CD4-positive, alpha-beta T cell treated with Interleukin-15 for 1 hour (primary cell): ENCODE measurements around the gene BRD8.
A peak's percentile ranks its signal among the peaks of the same experiment; 100 is the strongest.
"Not testable (repeated sequence)": the region's sequence is repeated elsewhere in the genome, so short reads cannot be mapped to it uniquely, and the experiment has no call there.

Experiments used
- DNase-seq: peaks from one replicate; pipeline ENCODE4 v3.0.0-alpha.2; 2020

BRD8 gene

DNA sequence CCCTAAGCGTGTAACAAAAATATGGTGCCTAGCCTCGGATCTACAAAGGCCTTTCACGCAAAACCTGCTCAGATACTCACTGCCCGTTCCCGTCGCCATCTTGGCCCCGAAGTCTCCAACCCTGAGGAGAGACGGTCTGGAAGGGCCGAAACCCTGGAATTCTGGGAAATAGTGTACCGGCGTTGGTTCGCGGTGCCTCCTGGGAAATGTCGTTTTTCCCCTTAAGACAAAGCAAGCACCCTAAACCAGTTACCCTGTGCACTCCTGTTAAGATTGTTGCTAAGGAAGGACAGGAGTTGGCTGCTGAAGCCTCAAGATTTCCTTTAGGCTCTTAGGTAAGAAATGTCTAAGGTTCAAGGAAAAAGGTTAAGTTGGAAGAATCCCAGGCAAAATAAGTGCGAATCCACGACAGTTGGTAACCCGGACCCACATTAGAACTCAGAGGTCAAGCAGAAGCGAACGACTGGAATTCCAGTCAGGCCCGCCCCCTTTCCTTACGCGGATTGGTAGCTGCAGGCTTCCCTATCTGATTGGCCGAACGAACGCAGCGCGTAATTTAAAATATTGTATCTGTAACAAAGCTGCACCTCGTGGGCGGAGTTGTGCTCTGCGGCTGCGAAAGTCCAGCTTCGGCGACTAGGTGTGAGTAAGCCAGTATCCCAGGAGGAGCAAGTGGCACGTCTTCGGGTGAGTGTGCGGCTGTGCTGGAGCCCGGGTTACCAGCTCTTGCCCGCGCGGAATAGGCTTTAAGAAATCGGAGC is at the start of gene BRD8, which contains the start of gene KIF20A:
Gene BRD8 (minus strand): TSS at position 115 of the 761 bp plus-strand sequence. CDS start 16 bp downstream, at position 99.
Gene KIF20A (plus strand): TSS at position 597 of the 761 bp plus-strand sequence. CDS start 569 bp downstream, outside the sequence.
- peak; percentile 91 for DNase-seq

- DNase-seq: no peak
These were observed 48.5 kb upstream of the BRD8 start for GRCh38 chr5:138226910-138227309.

DNA sequence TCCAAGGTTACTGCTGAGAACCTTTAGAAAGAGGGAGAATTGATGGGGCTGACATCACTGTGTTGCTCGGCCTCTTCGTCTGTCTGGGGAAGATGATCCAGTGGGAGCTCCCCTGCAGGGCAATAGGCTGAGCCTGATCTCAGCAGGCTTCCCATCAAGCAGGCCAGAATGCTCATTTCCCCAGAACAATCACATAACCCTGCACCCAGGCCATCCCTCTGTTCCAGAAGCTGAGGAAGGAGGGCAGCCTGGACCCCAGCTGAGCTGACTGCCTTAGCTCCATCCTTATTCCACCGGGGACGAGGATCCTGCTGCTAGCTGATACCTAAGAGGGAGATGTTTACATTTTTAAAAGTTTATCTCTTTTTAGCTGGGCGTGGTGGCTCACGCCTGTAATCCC is 46.3 kb upstream of the BRD8 start:
- DNase-seq: no peak

DNA sequence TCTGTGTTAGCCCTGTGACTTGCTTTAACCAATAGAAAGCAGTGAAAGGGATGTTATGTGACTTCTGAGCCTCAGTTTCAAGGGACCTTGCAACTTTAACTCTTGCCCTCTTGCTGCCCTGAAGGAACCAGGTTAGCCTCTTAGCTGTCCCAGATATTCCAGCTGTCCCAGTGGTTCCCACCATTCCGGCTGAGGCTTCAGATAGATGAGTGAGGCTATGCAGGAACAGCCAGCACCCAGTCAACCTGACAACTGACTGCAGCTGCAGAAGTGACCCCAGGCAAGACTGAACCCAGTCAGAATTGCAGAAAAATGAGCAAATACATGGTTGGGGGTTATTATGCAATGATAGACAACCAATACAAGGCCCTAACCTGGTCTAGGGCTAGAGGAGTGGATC is 45.1 kb upstream of the BRD8 start:
- DNase-seq: no peak

- DNase-seq: no peak
These were observed 38.4 kb upstream of the BRD8 start for GRCh38 chr5:138216799-138217198.

DNA sequence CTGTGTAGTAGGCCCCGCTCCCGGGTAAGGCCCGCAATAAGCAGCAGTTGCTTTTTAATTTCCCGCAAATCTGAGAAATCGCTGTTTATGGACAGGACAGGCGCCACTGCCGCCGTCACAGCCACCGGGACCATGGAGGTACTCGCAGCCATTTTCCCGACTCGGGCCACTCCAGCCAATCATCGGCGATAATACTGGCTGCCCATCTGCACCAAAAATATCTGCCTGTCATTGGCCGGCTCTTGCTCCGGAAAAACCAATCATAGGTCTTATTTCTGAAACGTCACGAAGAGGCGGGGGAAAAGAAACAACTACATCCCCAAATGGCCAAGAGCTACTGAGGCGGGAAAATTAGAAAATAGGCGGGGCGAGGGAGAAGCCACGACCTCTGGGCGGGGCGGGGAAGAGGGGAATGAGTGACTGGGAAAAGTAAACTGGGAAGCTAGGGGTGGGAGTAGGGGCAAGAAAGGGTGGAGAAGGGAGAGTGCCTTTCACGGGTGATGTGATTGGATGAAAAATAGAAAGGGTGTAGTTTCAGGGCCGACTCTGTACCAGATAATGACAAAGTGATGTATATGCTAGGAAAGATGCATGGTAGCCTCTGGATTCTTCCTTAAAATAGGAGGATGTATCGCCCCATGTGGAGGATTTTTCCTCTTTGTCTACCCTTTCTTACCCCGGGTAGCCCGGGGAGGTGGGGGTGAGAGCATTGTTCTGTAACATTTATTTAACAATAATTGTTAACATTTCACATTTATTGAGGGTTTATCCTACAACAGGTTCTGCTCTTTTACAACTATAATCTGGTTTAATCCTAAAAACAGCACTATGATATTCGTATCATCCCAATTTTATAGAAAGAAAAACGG is 35.0 kb upstream of the BRD8 start, which contains the start of gene CDC23:
Gene CDC23 (minus strand): TSS at position 163 of the 869 bp plus-strand sequence. CDS start 11 bp downstream, at position 152.
- DNase-seq: peak; percentile 94

GRCh38 chr5:138212828-138213160 is 34.4 kb upstream of the BRD8 start:
- DNase-seq: no peak

- no peak for DNase-seq
These were observed 32.6 kb upstream of the BRD8 start for GRCh38 chr5:138210985-138211384.

DNA sequence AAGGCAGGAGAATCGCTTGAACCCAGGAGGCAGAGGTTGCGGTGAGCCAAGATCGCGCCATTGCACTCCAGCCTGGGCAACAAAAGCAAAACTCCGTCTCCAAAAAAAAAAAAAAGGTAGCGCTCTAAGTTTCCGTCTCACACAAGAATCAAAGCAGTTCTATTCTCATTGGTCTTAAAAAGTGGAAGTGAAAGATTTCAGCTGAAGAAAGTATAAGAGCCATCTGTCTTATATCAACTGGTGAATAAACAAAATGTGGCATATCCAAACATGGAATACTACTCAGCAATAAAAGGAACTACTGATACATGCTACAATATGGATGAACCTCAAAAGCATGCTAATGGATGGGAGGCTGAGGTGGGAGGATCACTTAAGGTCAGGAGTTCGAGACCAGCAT is 15.4 kb upstream of the BRD8 start:
- DNase-seq: not testable (repeated sequence)

GRCh38 chr5:138192826-138193225 is 14.4 kb upstream of the BRD8 start:
- no peak for DNase-seq

DNA sequence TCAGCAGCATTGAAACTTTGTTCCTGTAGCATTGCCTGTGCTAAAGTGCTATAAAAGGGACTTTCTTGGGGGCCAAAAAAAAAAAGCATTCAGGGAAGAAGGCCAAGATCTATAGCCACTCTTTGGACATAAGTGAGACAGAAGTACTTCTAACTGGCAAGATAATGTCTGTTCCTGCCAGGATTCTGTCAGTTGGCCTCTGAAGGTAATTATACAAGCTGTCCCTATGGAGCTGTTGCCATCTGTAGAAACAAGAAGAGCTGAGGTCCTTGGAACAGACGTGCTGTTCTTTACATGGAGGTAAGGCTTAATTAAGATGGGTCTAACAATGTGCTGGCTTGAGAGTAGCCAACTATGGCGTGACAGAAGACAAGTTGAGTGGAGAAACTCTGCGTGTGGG is 10.2 kb upstream of the BRD8 start:
- no peak for DNase-seq

DNA sequence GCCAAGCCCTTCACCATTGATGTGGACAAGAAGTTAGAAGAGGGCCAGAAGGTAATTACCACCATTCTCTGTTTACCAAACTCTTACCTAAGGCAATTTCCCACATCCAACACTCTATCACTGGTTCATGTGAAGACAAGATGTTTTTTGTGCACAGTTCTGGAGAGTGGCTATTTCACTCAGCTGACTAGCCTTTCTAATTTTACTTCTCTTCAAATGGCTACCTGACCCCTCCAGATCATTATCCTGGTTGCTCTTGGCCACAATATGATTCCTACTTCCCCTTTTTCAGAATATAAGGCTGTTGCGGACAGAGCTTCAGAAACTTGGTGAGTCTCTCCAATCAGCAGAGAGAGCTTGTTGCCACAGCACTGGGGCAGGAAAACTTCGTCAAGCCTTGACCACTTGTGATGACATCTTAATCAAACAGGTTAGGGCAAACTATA is 7.6 kb upstream of the BRD8 start:
- no peak for DNase-seq

DNA sequence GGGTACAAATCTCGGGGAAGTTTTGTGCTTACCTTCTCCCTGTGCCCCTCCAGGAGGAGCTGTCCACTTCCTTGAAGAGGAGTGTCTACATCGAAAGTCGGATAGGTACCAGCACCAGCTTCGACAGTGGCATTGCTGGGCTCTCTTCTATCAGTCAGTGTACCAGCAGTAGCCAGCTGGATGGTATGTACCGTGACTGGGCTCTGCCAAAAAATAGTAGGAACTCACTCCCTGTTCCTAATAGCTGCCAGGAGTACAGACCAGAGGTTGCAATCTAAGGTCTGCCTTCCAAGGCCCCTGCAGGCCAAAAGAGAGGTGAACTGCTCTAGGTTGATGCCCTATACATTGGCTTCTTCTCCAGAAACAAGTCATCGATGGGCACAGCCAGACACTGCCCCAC is 4.4 kb upstream of the BRD8 start:
- no peak for DNase-seq

- DNase-seq: no peak
These were observed 2.4 kb upstream of the BRD8 start for GRCh38 chr5:138180841-138181240.

GRCh38 chr5:138180183-138180782 is 1.9 kb upstream of the BRD8 start:
- no peak for DNase-seq

DNA sequence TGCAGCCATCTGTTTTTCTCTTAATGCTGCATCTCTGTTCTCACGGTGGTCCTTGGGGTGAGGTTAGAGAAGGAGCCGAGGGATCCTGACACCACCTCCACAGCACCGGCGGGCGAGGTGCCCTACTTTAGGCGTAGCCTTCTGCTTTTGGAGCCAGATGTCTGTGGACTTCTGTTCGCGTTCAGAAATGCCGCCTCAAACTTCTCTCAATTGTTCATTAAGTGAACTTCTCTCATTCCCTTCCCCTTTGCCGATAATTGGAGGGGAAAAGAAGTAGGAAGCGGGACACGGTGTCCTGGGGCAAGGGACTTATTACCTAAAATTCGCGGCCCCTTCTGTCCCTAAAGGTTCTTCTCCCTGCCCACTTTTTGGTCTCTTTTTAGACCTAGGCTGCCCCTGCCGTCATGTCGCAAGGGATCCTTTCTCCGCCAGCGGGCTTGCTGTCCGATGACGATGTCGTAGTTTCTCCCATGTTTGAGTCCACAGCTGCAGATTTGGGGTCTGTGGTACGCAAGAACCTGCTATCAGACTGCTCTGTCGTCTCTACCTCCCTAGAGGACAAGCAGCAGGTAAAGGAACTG is 937 bp upstream of the BRD8 start:
- DNase-seq: no peak

DNA sequence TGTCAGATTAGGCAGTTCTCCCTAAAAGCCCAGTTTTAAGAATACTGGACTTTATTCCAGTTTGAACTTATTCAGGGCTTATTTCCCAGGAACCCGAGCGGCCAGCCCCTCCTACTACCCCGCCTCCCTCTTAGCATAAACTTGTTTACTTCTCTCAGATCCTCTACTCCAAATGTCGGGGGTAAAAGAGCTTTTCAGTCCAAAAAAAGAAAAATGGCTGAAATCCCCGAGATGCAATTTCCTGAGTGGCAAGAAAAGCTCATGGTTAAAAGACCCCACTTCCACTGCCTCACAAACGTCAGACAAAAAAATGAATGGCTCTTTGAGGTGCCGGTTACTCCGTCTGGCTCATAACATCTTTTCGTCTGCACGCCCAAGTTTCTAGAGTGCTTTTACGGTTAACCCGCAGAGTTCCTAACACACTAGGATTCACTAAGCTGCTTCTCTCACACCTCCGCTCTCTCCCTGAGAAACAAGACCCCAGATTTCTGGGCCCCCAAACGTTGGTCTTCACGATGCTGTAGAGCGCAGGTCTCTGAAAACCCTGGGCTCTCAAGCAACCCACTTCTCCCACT is 402 bp downstream of the BRD8 start:
- no peak for DNase-seq

DNA sequence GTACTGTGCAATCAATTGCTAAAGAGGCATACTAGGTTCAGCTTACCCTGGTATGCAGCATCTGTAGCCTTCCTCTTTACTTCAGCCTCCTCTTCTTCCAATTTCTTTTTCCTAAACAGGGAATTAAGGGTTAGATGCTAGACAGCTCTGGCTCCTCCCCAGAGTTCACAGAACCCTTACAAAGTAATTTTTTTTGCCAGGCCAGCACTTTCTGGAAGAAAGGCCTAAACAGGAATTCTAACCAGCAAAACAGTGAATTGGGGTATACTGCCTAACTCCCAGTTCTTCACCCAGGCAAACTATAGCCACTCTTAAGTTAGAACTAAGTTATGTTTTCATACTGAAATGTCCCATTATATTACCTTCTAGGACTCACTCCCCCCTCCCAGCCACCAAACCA is 8.1 kb downstream of the BRD8 start:
- no peak for DNase-seq

GRCh38 chr5:138169124-138169523 is 9.3 kb downstream of the BRD8 start:
- DNase-seq: no peak

GRCh38 chr5:138163721-138164120 is 14.7 kb downstream of the BRD8 start:
- DNase-seq: no peak

GRCh38 chr5:138160706-138161105 is 17.7 kb downstream of the BRD8 start:
- DNase-seq: no peak

DNA sequence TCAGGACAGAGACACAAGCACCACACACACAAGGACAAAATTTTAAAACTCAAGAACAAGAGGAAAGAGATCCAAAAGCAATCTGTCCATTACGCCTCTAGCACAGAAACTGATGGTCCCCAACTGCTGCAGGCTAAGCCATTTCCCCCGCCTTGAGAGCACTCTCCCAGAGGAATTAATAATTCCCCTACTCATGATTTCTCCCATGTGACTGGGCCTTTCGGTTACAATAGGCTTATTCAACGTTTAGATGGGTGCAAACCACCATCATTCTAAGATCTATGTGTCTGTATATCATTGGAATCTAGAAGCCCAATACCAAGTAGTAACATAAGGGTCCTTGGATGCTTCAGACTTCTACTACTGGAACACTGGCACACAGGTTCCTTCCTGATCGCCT is 18.8 kb downstream of the BRD8 start:
- DNase-seq: no peak

- no peak for DNase-seq
These were observed 20.8 kb downstream of the BRD8 start for GRCh38 chr5:138157626-138158025.
